AG10803 (cell line): Measurements from ENCODE around the gene AHDC1.
A peak's percentile ranks its signal among the peaks of the same experiment; 100 is the strongest.

ENCODE experiments used
- DNase-seq: peaks from one replicate; pipeline ENCODE4 v3.0.0; 2010; ENCODE audit warnings: low read depth
- H3K4me3 ChIP-seq: 2 replicates; pipeline ENCODE4 v1.5.1; 2011; ENCODE audit warnings: mild to moderate bottlenecking, low read length, control low read depth
- TF ChIP-seq, protein P1 (sequence below): conservative IDR thresholded peaks from 2 replicates; pipeline ENCODE4 v1.5.1; 2011; ENCODE audit warnings: mild to moderate bottlenecking, low read length, control low read depth, inconsistent platforms

Gene AHDC1

DNA sequence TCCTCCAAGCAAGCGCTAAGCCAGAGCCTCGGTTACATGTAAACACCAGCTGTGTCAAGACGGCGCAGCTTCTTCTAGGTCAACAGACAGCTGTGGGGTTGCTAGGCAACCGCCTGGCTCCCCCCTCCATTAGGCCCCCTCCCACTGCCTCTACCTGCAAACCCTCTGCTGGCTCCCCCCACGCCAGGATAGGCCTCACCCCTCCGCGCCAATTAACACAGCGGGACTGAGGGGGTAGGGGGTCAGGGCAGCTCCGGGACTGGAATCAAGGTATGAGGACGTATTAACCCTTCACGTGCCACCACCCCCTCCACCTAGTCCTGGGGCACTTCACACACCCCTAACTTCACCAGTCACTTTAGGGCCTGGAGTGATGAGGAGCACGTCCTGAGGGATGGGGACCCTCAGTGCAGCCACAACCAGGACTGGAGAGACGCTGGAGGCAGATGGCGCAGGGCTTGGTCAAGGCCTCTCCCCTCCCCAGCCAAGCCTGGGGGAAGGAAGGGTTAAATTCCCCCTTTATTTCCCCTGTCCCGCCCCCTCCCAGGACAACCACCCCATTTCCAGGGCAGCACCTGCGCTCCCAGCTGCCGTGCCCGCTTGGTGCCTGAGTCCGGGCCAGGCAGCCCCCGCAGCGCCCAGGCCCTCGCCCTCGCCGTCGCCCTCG, 76.6 kb downstream of the AHDC1 start:
- no peak overlapping the region for H3K4me3 ChIP-seq
- peak; percentile 57 for DNase-seq
- TF ChIP-seq, protein P1, sequence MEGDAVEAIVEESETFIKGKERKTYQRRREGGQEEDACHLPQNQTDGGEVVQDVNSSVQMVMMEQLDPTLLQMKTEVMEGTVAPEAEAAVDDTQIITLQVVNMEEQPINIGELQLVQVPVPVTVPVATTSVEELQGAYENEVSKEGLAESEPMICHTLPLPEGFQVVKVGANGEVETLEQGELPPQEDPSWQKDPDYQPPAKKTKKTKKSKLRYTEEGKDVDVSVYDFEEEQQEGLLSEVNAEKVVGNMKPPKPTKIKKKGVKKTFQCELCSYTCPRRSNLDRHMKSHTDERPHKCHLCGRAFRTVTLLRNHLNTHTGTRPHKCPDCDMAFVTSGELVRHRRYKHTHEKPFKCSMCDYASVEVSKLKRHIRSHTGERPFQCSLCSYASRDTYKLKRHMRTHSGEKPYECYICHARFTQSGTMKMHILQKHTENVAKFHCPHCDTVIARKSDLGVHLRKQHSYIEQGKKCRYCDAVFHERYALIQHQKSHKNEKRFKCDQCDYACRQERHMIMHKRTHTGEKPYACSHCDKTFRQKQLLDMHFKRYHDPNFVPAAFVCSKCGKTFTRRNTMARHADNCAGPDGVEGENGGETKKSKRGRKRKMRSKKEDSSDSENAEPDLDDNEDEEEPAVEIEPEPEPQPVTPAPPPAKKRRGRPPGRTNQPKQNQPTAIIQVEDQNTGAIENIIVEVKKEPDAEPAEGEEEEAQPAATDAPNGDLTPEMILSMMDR = no peak

DNA sequence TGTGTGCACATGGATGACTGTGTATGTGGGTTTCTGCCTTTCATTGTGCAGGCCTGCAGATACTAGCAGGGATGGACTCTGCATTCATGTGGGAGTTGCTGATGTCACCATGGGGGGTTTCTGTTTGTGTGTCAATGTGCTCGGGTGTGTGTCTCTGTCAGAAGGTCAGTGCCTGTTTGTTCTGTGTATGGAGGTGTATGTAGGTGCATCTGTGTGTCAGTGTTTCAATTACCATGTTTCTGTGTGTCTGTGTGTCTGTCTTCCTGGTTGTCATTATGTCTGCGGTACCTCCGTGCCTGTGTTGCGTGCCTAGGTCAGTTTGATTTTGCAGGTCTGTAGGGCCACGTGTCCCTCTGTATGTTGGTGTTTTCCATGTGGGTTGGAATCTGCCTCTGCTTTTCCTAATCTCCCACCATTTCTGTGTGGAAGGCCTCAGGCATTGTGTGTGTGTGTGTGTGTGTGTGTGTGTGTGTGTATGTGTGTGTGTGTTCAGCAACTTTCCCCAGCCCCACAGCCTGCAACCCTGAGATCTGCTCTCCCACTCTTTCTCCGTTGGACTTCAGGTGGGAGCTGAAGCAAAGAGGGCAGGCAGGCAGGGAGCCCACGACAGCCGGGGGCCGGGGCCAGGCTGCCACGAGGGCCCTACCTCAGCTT, 77.2 kb downstream of the AHDC1 start:
- no peak overlapping the region for H3K4me3 ChIP-seq
- no peak for DNase-seq
- TF ChIP-seq, protein P1 = no peak

DNA sequence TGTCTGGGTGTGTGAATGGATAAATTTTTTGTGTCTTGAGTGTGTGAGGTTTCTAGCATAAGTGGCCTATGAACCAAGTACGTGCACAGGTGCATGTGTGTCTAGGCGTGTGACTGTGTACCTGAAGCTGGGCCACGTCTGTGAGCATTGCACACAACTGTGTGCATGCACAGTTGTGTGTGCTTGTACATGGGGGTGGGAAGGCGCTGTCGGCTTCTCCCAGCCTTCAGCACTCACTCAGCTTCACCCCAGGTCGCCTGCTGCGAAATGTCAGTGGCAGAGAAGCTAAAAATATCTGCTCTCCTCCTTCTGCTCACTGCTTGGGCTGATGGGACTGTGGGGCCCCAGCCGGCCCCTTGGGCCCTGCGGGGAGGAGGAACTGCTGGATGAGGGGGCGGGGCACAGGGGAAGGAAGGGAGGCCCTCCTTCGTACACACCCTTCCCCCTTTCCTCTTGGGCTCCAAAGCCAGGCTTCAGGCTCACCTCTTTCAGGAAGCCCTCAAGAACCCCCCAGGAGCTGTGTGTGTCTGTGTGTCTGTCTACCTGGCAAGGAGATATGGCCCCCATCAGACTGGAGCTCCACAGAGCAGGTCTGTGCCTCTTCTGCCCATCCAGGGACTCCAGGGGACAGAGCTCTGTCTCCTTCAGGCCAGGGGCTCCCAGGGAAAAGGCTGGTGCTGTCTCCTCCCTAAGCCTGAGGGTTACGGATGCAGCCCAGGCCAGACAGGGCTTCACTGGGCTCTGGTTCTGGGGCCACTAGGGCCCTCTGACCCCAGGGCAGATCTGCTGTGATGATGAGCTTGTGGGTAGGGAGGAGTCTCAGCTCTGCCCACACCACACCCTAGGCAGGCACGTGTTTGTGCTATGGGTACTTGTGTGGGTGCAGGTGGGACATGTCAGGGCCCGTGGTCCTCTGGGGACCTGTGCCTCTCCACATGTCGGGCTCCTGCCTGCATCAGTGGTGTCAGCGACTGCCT, 78.4 kb downstream of the AHDC1 start:
- DNase-seq = no peak
- TF ChIP-seq, protein P1 = no peak
- H3K4me3 ChIP-seq = no peak overlapping the region

DNA sequence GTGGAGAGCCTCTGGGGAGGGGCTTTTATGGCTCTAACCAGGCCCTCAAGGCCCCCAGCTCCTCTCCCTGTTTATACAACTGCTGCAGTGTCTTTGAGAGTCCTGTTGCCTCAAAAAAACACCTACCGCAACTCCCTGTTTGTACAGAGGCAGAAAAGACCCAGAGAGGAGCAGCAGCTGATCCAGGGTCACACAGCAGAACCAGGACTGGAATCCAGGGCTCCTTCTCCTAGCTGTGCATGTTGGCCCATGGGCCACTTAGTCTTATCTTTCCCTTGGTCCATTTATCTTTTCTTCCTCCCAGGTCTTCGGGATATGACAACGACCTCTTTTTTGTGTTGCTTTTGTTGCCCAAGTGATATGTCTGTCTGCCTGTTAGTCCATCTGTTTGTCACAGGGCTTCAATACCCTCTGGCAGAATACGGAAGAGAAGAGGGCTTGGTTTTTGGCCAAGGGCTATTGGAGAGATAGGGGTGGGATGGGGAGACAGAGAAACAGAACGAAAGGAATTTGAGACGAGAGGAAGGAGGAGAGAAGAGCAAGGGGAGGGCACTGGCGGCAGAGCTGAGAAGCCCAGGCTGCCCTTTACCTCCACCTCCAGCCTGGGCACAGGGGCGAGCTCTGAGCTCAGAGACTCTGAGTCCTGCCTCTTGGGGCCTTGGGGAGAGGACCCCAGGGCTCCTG, 80.5 kb downstream of the AHDC1 start:
- TF ChIP-seq, protein P1 = no peak
- DNase-seq = no peak
- H3K4me3 ChIP-seq = no peak overlapping the region

DNA sequence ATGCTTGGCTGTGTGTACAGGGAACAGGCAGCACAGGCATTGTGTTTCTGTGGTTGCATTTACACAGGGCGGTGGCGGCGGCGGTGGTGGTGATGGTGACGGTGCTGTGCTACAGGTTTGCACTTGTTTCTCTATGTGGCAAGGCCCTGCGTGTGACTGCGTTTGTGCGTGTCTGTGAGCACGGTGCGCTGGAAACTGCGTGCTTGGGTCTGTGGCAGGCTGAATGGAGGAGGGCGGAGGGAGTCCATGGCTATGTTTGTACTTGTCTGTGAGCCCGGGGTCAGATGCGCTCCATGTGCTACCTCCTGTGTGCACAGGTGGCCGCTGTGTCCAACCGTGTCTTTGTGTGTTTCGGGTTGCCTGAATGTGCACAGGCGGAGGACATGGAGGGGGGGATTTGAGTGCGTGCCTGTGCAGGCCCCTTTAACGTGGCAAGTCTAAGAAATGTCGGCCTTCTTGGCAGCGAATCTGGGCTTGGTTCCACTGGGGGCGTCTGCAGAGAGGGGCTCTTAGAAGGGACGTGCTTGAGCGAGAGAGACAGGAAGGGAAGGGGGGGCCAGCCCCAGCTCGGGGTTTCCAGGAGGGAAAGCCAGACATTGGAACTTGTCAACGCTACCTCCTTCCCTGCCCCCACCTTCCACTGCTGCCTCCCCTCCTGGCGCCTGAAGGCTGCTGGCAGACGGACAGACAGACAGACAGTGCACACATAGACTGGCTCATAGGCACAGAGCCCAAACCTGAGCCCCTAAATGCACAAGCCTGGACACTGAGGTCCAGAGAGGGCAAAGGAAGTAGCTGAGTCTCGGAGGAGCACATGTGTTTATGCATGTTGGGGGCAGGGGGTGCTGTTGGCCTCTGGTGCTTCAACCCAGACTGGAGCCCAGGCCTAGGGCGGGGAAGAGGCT, 81.3 kb downstream of the AHDC1 start:
- TF ChIP-seq, protein P1 = peak; percentile 40
- no peak for DNase-seq
- H3K4me3 ChIP-seq = no peak overlapping the region

DNA sequence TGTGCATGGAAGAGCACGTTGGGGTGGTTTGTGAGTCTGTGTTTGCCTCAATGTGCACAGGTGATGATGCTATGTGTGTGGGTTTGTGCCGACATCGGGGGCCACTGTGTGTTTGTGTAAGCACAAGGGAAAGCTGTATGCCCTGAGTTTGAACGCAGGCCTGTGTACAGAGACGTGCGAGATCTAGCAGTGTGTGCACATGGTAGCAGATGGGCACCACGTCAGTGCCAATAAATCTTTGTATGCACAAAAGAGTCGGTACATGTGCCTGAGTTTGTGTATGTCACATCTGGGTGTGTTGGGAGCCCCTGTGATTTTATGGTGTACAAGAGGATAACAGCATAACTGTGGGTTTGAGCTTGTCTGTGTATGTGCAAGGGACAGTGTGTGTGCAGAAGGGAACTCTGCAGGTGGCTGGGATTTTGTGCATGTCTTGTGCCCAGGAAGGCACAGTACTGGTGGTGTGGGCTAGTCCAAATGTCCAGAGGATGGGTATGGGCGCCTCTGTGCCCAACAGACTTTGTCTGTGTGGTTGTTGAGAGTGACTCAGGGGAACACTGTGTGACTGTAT, 82.0 kb downstream of the AHDC1 start:
- TF ChIP-seq, protein P1 = no peak

More for the DNA sequence above, 82.0 kb downstream of the AHDC1 start:
- H3K4me3 ChIP-seq = no peak overlapping the region
- DNase-seq = no peak
